Neutrophil (primary cell): Measurements from ENCODE around the gene DAZL.
"Not testable (repeated sequence)": the region's sequence is repeated elsewhere in the genome, so short reads cannot be mapped to it uniquely, and the experiment has no call there.

ENCODE experiments used
- H3K27ac ChIP-seq: fragments of 200-600 bp; sonication (generic); 2 replicates; pipeline ENCODE4 v1.5.1; 2016; ENCODE audit warnings: mild to moderate bottlenecking, moderate library complexity
- H3K27me3 ChIP-seq: fragments of 200-600 bp; sonication (generic); 2 replicates; pipeline ENCODE4 v1.6.0; 2016; ENCODE audit warnings: mild to moderate bottlenecking
- H3K36me3 ChIP-seq: fragments of 200-600 bp; sonication (generic); 2 replicates; pipeline ENCODE4 v1.5.1; 2017
- H3K4me1 ChIP-seq, 2 experiments: fragments of 200-600 bp in 1 of 2; sonication (generic) in 1 of 2; 1 replicate in 1 of 2; 2 replicates in 1 of 2; pipeline versions ENCODE4 v1.5.1 to v1.6.1; 2013 to 2016; ENCODE audit warnings: low read depth in 1 of 2, low read length in 1 of 2, mild to moderate bottlenecking in 1 of 2, moderate library complexity in 1 of 2; ENCODE audit not compliant: control insufficient read depth in 1 of 2, insufficient read depth in 1 of 2
- H3K4me3 ChIP-seq, 2 experiments: fragments of 200-600 bp in 1 of 2; sonication (generic) in 1 of 2; 1 replicate in 1 of 2; 2 replicates in 1 of 2; pipeline ENCODE4 v1.5.1; 2013 to 2016; ENCODE audit warnings: low read depth in 1 of 2, low read length in 1 of 2, mild to moderate bottlenecking in 1 of 2, moderate library complexity in 1 of 2
- H3K9me3 ChIP-seq: fragments of 200-600 bp; sonication (generic); 2 replicates; pipeline ENCODE4 v1.5.1; 2016
- CTCF ChIP-seq: fragments of 200-600 bp; sonication (generic); IDR thresholded peaks from 2 replicates; pipeline ENCODE4 v1.5.1; 2016; ENCODE audit warnings: antibody characterized with exemption

DAZL gene

DNA sequence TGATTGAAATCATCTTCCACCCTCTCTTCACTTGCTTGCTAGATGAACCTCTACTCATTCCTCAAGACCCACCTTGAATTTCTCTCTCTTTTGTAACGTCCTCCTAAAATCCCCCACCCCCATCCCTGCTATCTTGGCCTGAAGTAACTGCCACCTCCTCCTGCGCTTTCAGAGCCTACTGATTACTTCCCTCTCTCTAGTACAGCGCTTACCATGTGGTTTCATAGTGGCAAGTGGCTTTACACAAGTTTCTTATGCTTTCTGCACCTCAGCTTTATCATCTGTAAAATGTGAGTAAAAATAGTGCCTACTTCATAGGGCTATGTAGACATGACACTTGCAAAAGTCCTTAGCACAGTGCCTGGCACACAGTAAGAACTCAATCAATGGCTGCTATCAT lies 28.7 kb upstream of the DAZL start:
- Histone ChIP-seq H3K27me3 (no peaks in the 10 kb centered on the region), H3K4me3 (no peak overlapping the region), H3K27ac (no peak overlapping the region), H3K9me3 (no peaks in the 10 kb centered on the region), H3K36me3 (no peaks in the 10 kb centered on the region), H3K4me1 (no peaks in the 10 kb centered on the region)
- TF ChIP-seq CTCF, result no peak

DNA sequence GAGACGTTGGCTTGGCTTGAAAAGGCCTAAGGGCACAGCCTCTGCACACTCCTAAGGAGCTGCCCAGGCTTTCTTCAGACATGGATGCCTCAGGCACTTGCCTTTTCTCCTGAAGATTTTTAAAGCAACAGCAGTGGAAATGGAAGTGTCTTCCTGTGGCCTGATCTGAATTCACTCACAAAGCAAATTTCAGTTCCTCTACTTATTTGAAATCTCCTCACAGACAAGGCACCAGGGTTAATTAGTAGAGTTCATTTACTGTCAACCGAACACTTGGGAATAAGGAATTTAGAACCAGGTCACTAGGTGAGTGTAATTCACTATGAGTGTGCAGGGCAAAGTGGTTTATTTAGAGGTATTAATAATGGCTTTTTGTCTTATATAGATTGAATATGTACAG lies 27.2 kb upstream of the DAZL start:
- Histone ChIP-seq H3K36me3 (no peaks in the 10 kb centered on the region), H3K27ac (no peak overlapping the region), H3K27me3 (no peaks in the 10 kb centered on the region), H3K4me3 (no peak overlapping the region), H3K4me1 (no peaks in the 10 kb centered on the region), H3K9me3 (no peaks in the 10 kb centered on the region)
- TF ChIP-seq CTCF, result no peak

GRCh38 chr3:16618721-16619120 lies 13.5 kb upstream of the DAZL start:
- Histone ChIP-seq H3K9me3 (no peaks in the 10 kb centered on the region), H3K27ac (no peak overlapping the region), H3K36me3 (no peaks in the 10 kb centered on the region), H3K4me1 (no peaks in the 10 kb centered on the region), H3K4me3 (no peak overlapping the region), H3K27me3 (no peaks in the 10 kb centered on the region)
- TF ChIP-seq CTCF, result no peak

DNA sequence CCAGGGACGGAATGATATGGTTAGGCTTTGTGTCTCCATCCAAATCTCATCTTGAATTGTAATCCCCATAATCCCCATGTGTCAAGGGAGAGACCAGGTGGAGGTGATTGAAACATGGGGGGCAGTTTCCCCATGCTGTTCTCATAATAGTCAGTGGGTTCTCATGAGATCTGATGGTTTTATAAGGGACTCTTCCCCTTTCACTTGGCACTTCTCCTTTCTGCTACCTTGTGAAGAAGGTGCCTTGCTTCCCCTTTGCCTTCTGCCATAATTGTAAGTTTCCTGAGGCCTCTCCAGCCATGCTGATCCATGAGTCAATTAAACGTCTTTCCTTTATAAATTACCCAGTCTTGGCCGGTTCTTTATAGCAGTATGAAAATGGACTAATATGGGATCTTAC lies 11.9 kb upstream of the DAZL start:
- not testable (repeated sequence) for H3K4me1 ChIP-seq, H3K27me3 ChIP-seq, H3K36me3 ChIP-seq, H3K4me3 ChIP-seq, H3K9me3 ChIP-seq, H3K27ac ChIP-seq

- H3K36me3 ChIP-seq, result no peaks in the 10 kb centered on the region
- TF ChIP-seq CTCF, result no peak
- H3K27me3 ChIP-seq, result no peaks in the 10 kb centered on the region
- no peaks in the 10 kb centered on the region for H3K9me3 ChIP-seq
- no peak overlapping the region for H3K27ac ChIP-seq
- H3K4me1 ChIP-seq, result no peaks in the 10 kb centered on the region
- H3K4me3 ChIP-seq, result no peak overlapping the region
These were observed 10.9 kb upstream of the DAZL start for GRCh38 chr3:16616083-16616482.

DNA sequence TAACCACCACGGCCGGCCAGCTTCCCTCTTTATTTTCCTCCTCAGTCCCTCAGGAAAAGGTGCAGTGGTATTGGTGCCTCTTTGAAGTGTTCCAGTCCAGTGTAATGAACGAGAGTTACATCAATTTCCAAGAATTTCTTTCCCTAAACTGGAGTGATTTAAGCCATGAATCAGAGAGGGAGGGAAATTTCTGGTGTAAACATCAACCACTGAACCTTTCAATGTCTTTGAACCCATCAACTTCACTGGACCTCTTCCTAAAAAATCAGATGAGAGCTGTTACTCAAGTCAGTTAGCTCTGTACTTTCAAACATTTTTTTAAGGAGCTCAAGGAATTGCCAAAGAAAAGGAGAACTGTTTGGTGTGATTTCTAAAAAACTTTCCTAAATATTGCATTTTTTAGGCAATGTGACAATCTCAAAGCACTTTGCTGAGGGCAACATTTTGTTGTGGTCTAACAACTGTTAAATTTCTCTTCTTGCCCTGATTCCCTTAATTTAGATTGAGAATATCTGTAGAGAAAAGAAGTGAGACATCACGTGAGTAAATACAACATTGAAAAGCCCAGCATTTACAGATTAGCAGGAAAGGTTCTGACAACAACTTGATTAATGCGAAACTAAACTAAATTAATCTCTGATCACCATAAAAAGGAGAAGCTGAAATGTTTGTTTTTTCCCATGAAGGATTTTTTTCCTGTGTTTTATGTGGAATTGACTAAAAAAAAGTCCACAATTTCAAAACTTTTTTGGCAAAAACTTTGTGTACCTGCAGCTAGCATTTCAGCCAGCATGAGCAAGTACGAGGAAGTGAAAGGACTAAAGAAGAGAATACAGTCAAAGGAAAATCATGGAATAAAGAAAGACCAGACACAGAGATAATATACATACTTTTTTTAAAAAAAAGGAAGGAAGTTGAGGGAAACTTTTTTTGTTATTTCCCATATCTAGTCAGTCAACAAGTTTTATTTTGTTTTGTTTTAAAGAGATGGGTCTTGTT lies 9.1 kb upstream of the DAZL start:
- Histone ChIP-seq H3K27me3 (no peaks in the 10 kb centered on the region), H3K4me3 (no peak overlapping the region), H3K27ac (no peak overlapping the region), H3K4me1 (no peaks in the 10 kb centered on the region), H3K9me3 (no peaks in the 10 kb centered on the region), H3K36me3 (no peaks in the 10 kb centered on the region)
- TF ChIP-seq CTCF, result no peak
